Measurements from ENCODE around the gene TNNT3.
A peak's percentile ranks its signal among the peaks of the same experiment; 100 is the strongest.

- TF ChIP-seq CEBPB (IDR thresholded peaks at IDR 0.05), result no peak
- TF ChIP-seq CTCF (IDR thresholded peaks at IDR 0.05), result peak; percentile 81
- no peak for TF ChIP-seq POLR2A (IDR thresholded peaks at IDR 0.05; ENCODE audit: low read length)
- no peak for TF ChIP-seq RFX5 (IDR thresholded peaks at IDR 0.05)
- TF ChIP-seq BCL3 (IDR thresholded peaks at IDR 0.05), result no peak
- TF ChIP-seq MAX (IDR thresholded peaks at IDR 0.05), result no peak
- TF ChIP-seq JUN (IDR thresholded peaks at IDR 0.05), result no peak
Observed at GRCh38 chr11:1882265-1883238, 37.0 kb upstream of the TNNT3 start.
